ENCODE measurements around the gene ANKMY2.
"Not testable (repeated sequence)": the region's sequence is repeated elsewhere in the genome, so short reads cannot be mapped to it uniquely, and the experiment has no call there.

Gene ANKMY2

GRCh38 chr7:16659854-16660497 is 14.4 kb upstream of the ANKMY2 start:
- not testable (repeated sequence) for DNase-seq (ENCODE audit: low spot score)

- DNase-seq (ENCODE audit: low spot score): peak; percentile 68
Measured at GRCh38 chr7:16657656-16658279, 12.2 kb upstream of the ANKMY2 start.

- no peak for DNase-seq (ENCODE audit: low spot score)
Measured at GRCh38 chr7:16656141-16656540, 10.6 kb upstream of the ANKMY2 start.

- DNase-seq (ENCODE audit: low spot score): no peak
Measured at GRCh38 chr7:16655394-16655793, 9.8 kb upstream of the ANKMY2 start.

- no peak for DNase-seq (ENCODE audit: low spot score)
Measured at GRCh38 chr7:16652888-16653287, 7.3 kb upstream of the ANKMY2 start.

- no peak for DNase-seq (ENCODE audit: low spot score)
Measured at GRCh38 chr7:16652240-16652583, 6.7 kb upstream of the ANKMY2 start.

GRCh38 chr7:16651396-16652239 is 6.1 kb upstream of the ANKMY2 start:
- DNase-seq (ENCODE audit: low spot score): no peak

- no peak for DNase-seq (ENCODE audit: low spot score)
Measured at GRCh38 chr7:16650266-16650665, 4.7 kb upstream of the ANKMY2 start.

- DNase-seq (ENCODE audit: low spot score): no peak
Measured at GRCh38 chr7:16649196-16649595, 3.6 kb upstream of the ANKMY2 start.

- no peak for DNase-seq (ENCODE audit: low spot score)
Measured at GRCh38 chr7:16648551-16648950, 3.0 kb upstream of the ANKMY2 start.

- DNase-seq (ENCODE audit: low spot score): no peak
Measured at GRCh38 chr7:16647435-16647960, 1.9 kb upstream of the ANKMY2 start.

- peak; percentile 24 for DNase-seq (ENCODE audit: low spot score)
Measured at GRCh38 chr7:16646472-16647072, 1.0 kb upstream of the ANKMY2 start.

- peak; percentile 68 for DNase-seq (ENCODE audit: low spot score)
Measured at GRCh38 chr7:16644636-16645592, 640 bp downstream of the ANKMY2 start.

- DNase-seq (ENCODE audit: low spot score): no peak
Measured at GRCh38 chr7:16644157-16644556, 1.4 kb downstream of the ANKMY2 start.

GRCh38 chr7:16638282-16639280 is 7.0 kb downstream of the ANKMY2 start:
- DNase-seq (ENCODE audit: low spot score): no peak

- DNase-seq (ENCODE audit: low spot score): no peak
Measured at GRCh38 chr7:16637379-16637778, 8.2 kb downstream of the ANKMY2 start.

GRCh38 chr7:16636555-16637101 is 8.9 kb downstream of the ANKMY2 start:
- no peak for DNase-seq (ENCODE audit: low spot score)

GRCh38 chr7:16634271-16634738 is 11.2 kb downstream of the ANKMY2 start:
- DNase-seq (ENCODE audit: low spot score): no peak

GRCh38 chr7:16630654-16631053 is 14.9 kb downstream of the ANKMY2 start:
- no peak for DNase-seq (ENCODE audit: low spot score)

GRCh38 chr7:16627236-16627635 is 18.3 kb downstream of the ANKMY2 start:
- peak; percentile 29 for DNase-seq (ENCODE audit: low spot score)
